Left hindlimb (tissue), 1 donor: Measurements from ENCODE around the gene SEMA4A.
"Not testable (repeated sequence)": the region's sequence is repeated elsewhere in the genome, so short reads cannot be mapped to it uniquely, and the experiment has no call there.

Experiments
- DNase-seq: peaks from one replicate; pipeline ENCODE4 v3.0.0-alpha.2; 2018

Gene SEMA4A

GRCh38 chr1:156153362-156153761, at the start of gene SEMA4A:
Gene SEMA4A (plus strand): TSS chr1:156153585. CDS start chr1:156154579, 994 bp downstream.
- no peak for DNase-seq

GRCh38 chr1:156104065-156104810, 49.1 kb upstream of the SEMA4A start:
- peak; percentile 94 for DNase-seq

- peak; percentile 80 for DNase-seq
Measured at GRCh38 chr1:156104861-156105832, 48.2 kb upstream of the SEMA4A start.

- no peak for DNase-seq
Measured at GRCh38 chr1:156106624-156107488, 46.5 kb upstream of the SEMA4A start.

GRCh38 chr1:156108057-156108456, 45.3 kb upstream of the SEMA4A start:
- no peak for DNase-seq

- no peak for DNase-seq
Measured at GRCh38 chr1:156108664-156109241, 44.6 kb upstream of the SEMA4A start.

- DNase-seq, result no peak
Measured at GRCh38 chr1:156110252-156110651, 43.1 kb upstream of the SEMA4A start.

GRCh38 chr1:156111355-156111962, 41.9 kb upstream of the SEMA4A start:
- no peak for DNase-seq

GRCh38 chr1:156112276-156113137, 40.9 kb upstream of the SEMA4A start:
- DNase-seq, result peak; percentile 73

- peak; percentile 62 for DNase-seq
Measured at GRCh38 chr1:156113282-156113950, 40.0 kb upstream of the SEMA4A start.

GRCh38 chr1:156114101-156114918, 39.1 kb upstream of the SEMA4A start, which contains the start of gene LMNA:
Gene LMNA (plus strand): TSS chr1:156114711. CDS start chr1:156114919, 208 bp downstream.
- peak; percentile 95 for DNase-seq

- DNase-seq, result no peak
Measured at GRCh38 chr1:156114919-156115513, 38.4 kb upstream of the SEMA4A start.

GRCh38 chr1:156115514-156116374, 37.6 kb upstream of the SEMA4A start:
- peak; percentile 83 for DNase-seq

GRCh38 chr1:156116731-156117130, 36.7 kb upstream of the SEMA4A start:
- not testable (repeated sequence) for DNase-seq

- no peak for DNase-seq
Measured at GRCh38 chr1:156117414-156118176, 35.8 kb upstream of the SEMA4A start.

- peak; percentile 68 for DNase-seq
Measured at GRCh38 chr1:156118177-156118868, 35.1 kb upstream of the SEMA4A start.
